PC-9 (cell line): Measurements from ENCODE around the gene NECAB2. TPM values are rescaled to one million over a fixed set of nuclear protein-coding genes. Genes with fewer than 3 reads are reported as not detected.

ENCODE experiments used
- BruUV-seq: library from RNA; stranded (reverse); fragments of 400-500 nt; replicated peaks from 2 replicates; lab custom pipeline; 2021; lab: Mats Ljungman, UMichigan
- CTCF ChIA-PET: fragments of 300-600 bp; sonication (Branson Sonifier 250); formaldehyde crosslinking; loops from one replicate; lab custom pipeline; 2022; ENCODE audit warnings: antibody characterized with exemption; lab: Charles Lee
- POLR2A ChIA-PET: fragments of 300-600 bp; sonication (Branson Sonifier 250); formaldehyde crosslinking; loops from one replicate; lab custom pipeline; 2022; ENCODE audit warnings: antibody characterized with exemption; ENCODE audit not compliant: unreplicated experiment; lab: Charles Lee
- DNase-seq, 2 experiments: peaks; one replicate each; pipeline versions ENCODE4 v3.0.0 to v3.0.0-alpha.2; 2015 to 2022; ENCODE audit warnings: mixed read lengths in 1 of 2
- H2AFZ ChIP-seq: fragments of 200-600 bp; sonication (generic); 2 replicates; pipeline ENCODE4 v1.8.1; 2017; ENCODE audit warnings: antibody characterized with exemption
- H3F3A ChIP-seq: fragments of 200-600 bp; sonication (generic); 2 replicates; pipeline ENCODE4 v1.8.1; 2017; ENCODE audit warnings: antibody characterized with exemption, mild to moderate bottlenecking, low read depth; ENCODE audit not compliant: insufficient read depth
- H3K27ac ChIP-seq: fragments of 200-600 bp; sonication (generic); 2 replicates; pipeline ENCODE4 v1.6.1; 2016; ENCODE audit warnings: mixed run types
- H3K27me3 ChIP-seq: fragments of 200-600 bp; sonication (generic); 2 replicates; pipeline ENCODE4 v1.6.1; 2016; ENCODE audit warnings: low read depth, mixed run types; ENCODE audit not compliant: insufficient read depth
- H3K36me3 ChIP-seq: fragments of 200-600 bp; sonication (generic); 2 replicates; pipeline ENCODE4 v1.6.1; 2016; ENCODE audit warnings: low read depth, mixed run types
- H3K4me1 ChIP-seq: fragments of 200-600 bp; sonication (generic); replicated peaks from 2 replicates; pipeline ENCODE4 v1.6.1; 2016; ENCODE audit warnings: mixed run types; ENCODE audit not compliant: insufficient read depth
- H3K4me2 ChIP-seq: fragments of 200-600 bp; sonication (generic); 2 replicates; pipeline ENCODE4 v1.6.1; 2017; ENCODE audit warnings: mixed run types
- H3K4me3 ChIP-seq: fragments of 200-600 bp; sonication (generic); 2 replicates; pipeline ENCODE4 v1.6.1; 2016; ENCODE audit warnings: mixed run types
- H3K79me2 ChIP-seq: fragments of 200-600 bp; sonication (generic); 2 replicates; pipeline ENCODE4 v1.6.1; 2017; ENCODE audit warnings: low read depth, mixed run types
- H3K9me2 ChIP-seq: fragments of 200-600 bp; sonication (generic); 2 replicates; pipeline ENCODE4 v1.8.1; 2017; ENCODE audit warnings: mild to moderate bottlenecking; ENCODE audit not compliant: insufficient read depth
- H3K9me3 ChIP-seq: fragments of 200-600 bp; sonication (generic); 2 replicates; pipeline ENCODE4 v1.8.1; 2016; ENCODE audit warnings: low read depth; ENCODE audit not compliant: insufficient read depth
- H4K20me1 ChIP-seq: fragments of 200-600 bp; sonication (generic); 2 replicates; pipeline ENCODE4 v1.8.1; 2017; ENCODE audit not compliant: insufficient read depth
- EZH2 ChIP-seq: fragments of 200-600 bp; sonication (generic); IDR thresholded peaks from 2 replicates; pipeline ENCODE4 v1.8.0; 2017; ENCODE audit warnings: antibody characterized with exemption, low read depth
- intact Hi-C: fragments of 100-400 bp; cut with micrococcal nuclease; formaldehyde crosslinking; loops from one replicate; pipeline ENCODE4 v1.10.0; 2022; ENCODE audit not compliant: unreplicated experiment
- total RNA-seq: library from RNA; stranded (reverse); gene quantifications from 2 replicates; pipeline ENCODE4 v1.2.3, GENCODE V29; 2021
- TF ChIP-seq, protein P1 (sequence below): fragments of 200-600 bp; sonication (generic); conservative IDR thresholded peaks from 2 replicates; pipeline ENCODE4 v1.6.1; 2017; ENCODE audit warnings: mixed run types, antibody characterized with exemption, mild to moderate bottlenecking, moderate library complexity

Gene NECAB2
- total RNA-seq, 1 experiment from 2014 or later = 0.74 TPM

DNA sequence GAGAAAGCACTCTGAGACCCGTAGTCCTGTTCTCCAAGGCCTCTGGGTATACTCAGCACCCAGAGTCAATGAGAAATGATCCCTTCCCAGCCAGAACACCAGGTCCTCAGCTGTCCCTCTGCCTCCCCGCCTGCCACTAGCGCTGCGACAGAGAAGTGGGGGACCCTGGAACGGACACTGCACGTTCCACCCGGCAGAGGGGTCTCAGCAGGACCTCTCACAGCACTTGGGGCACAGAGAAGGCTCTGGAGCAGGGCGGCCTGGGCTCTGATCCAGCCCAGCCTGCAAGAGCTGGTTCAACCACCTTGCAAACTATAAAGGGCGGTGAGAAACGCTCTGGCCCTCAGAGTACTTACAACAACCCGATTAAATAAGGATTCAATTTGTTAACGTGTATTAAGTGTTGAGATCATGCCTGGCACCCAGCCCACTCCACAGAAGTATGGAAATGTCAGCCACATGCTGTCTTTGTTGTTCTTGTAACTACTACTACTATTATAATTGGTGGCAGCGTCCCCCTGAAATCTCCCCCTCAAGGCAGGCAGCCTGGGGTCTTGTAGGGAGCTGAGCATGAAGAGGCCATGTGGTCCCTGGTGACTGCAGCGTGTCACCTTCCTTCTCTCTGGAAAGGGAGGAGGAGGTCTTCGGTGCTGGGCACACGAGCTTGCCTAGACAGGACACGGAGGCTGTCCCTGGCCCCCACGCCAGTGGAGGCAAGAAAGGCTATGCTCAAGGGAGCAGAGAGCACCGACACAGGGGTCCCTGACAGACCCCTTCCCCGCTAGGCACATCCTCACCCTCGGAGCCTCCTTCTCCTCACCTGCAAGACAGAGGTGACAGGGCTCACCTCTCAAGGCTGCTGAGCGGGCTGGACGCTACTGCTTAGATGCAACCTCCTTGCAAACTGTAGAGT, 12.6 kb upstream of the NECAB2 start:
- no peaks in the 10 kb centered on the region for H3K9me3 ChIP-seq
- intact Hi-C loops = loop anchor here (1.0 to 10.0 kb wide), 3 partner anchors 87 to 131 kb away; partner anchors contain the start of gene SLC38A8

DNA sequence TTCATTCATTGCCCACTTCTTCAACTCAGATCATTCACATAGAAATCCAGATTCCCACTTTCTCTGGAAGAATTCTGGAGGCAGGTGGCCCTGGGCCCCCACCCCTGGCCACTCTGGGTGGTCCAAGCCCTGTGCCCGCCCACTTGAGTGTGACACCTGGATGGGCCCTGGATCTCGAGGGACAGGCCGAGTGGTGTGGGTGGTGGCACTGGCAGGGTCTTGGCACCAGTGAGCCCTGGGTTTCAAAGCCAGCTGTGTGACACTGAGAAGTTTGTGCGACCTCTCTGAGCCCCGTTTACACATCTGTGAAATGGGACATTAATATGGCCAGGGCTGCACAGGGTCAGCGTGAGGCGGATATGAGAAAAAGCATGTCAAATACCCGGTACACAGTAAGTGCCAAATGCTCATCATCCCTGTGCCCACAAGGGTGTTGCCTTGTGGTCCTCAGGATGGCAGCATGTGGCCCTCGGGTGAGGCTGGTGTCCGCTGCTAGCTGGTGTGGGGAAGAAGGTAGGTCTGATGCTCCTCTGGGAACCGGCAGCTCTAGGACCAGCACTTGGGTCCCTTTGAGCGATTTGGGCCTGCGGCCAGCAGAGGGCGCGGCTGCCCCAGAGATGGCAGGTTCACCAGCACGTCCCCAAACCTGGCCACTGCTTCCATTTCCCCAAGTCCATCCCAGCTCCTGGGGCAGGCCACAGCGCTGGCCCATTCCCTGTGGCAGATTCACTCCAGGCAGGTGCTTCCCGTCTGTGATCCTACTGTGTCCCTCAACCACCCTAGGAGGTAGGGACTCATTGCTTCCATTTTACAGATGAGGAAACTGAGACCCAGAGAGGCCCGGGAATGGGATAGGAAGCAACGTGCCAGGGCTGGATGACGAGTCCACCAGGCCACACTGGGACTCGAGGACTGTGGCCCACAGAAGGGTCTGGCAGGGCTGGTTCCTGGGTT, 11.4 kb upstream of the NECAB2 start:
- peaks cover 22% of the 10 kb centered on the region for H3K4me1 ChIP-seq
- H3K4me3 ChIP-seq = no peak overlapping the region
- H4K20me1 ChIP-seq = peaks cover 34% of the 10 kb centered on the region
- no peaks in the 10 kb centered on the region for H3K27me3 ChIP-seq
- H3K4me2 ChIP-seq = no peak overlapping the region
- no peak overlapping the region for H2AFZ ChIP-seq
- H3K9me2 ChIP-seq = no peaks in the 10 kb centered on the region
- no peak for TF ChIP-seq EZH2
- TF ChIP-seq, protein P1, sequence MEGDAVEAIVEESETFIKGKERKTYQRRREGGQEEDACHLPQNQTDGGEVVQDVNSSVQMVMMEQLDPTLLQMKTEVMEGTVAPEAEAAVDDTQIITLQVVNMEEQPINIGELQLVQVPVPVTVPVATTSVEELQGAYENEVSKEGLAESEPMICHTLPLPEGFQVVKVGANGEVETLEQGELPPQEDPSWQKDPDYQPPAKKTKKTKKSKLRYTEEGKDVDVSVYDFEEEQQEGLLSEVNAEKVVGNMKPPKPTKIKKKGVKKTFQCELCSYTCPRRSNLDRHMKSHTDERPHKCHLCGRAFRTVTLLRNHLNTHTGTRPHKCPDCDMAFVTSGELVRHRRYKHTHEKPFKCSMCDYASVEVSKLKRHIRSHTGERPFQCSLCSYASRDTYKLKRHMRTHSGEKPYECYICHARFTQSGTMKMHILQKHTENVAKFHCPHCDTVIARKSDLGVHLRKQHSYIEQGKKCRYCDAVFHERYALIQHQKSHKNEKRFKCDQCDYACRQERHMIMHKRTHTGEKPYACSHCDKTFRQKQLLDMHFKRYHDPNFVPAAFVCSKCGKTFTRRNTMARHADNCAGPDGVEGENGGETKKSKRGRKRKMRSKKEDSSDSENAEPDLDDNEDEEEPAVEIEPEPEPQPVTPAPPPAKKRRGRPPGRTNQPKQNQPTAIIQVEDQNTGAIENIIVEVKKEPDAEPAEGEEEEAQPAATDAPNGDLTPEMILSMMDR = peak; percentile 88
- intact Hi-C loops = loop anchor here (1.0 to 10.0 kb wide), 3 partner anchors 86 to 132 kb away; partner anchors contain the start of gene SLC38A8
- ChIA-PET POLR2A (interaction anchor here (0.7 kb wide), 1 partner anchor 109 kb away, joined by 3 read pairs; no protein-coding TSS in a partner anchor), CTCF (interaction anchor here (0.9 kb wide), 1 partner anchor 107 kb away, joined by 3 read pairs; no protein-coding TSS in a partner anchor)
- peaks cover 8% of the 10 kb centered on the region; the same call in 1 of the 2 replicates for H3F3A ChIP-seq
- peaks cover 30% of the 10 kb centered on the region for H3K79me2 ChIP-seq
- DNase-seq = peak; percentile 61 to 71
- no TSS peak for BruUV-seq
- no peaks in the 10 kb centered on the region for H3K9me3 ChIP-seq
- no peak overlapping the region for H3K27ac ChIP-seq
- 0 out of 2 replicates have a peak, but pooled peaks cover 6% of the 10 kb centered on the region for H3K36me3 ChIP-seq

More for the DNA sequence above, 12.6 kb upstream of the NECAB2 start:
- Histone ChIP-seq H3K4me2 (peak overlapping the region; percentile 94), H3K4me1 (peaks cover 22% of the 10 kb centered on the region), H3K79me2 (peaks cover 30% of the 10 kb centered on the region), H2AFZ (no peak overlapping the region), H4K20me1 (peaks cover 34% of the 10 kb centered on the region), H3K9me2 (no peaks in the 10 kb centered on the region), H3K36me3 (0 out of 2 replicates have a peak, but pooled peaks cover 6% of the 10 kb centered on the region), H3F3A (peaks cover 12% of the 10 kb centered on the region; the same call in 1 of the 2 replicates), H3K27me3 (no peaks in the 10 kb centered on the region), H3K4me3 (no peak overlapping the region; the same call in 1 of the 2 replicates), H3K27ac (no peak overlapping the region)
- ChIA-PET CTCF (interaction anchor here (0.6 to 0.9 kb wide), 2 partner anchors 108 to 282 kb away, joined by 3 read pairs; no protein-coding TSS in a partner anchor), POLR2A (no interaction called here)
- BruUV-seq = no TSS peak
- TF ChIP-seq, protein P1 = no peak
- TF ChIP-seq EZH2 = no peak
- no peak for DNase-seq
